ENCODE measurements around the gene LRSAM1.

LRSAM1 gene

GRCh38 chr9:127537792-127538191, 86.5 kb downstream of the LRSAM1 start:
- DNase-seq = no peak

GRCh38 chr9:127538849-127539258, 87.5 kb downstream of the LRSAM1 start:
- DNase-seq = no peak

DNA sequence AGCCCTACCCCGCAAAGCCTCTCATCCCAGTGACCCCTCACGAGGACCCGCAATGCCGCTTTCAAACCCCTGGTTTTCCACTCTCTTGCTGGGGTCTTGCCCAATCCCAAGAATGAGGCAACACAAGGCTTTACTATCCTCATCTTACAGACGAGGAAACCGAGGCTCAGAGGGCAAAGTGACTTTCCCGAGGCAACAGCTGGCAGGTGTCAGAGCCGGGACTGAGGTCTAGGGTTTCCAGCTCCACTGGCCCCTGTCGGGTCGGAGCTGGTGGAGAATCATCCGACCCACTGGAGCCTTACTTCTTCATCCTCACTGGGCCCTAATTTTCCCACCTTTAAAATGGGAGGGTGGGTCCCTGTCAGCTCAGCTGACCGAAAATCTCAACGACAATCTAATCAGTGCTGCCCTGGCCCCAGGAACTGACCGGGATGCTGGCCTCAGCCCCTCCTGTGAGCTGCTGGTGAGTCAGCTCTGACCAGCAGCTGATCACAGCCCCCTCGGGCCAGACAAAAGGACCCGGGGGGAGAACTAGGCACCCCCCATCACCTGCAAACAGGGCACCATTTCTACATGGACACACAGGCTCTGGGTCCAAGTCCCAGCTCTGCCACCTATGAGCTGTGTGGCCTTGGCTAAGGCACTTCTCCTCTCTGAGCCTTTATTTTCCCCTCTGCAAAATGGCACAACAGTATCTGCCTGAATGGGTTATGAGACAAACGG, 88.1 kb downstream of the LRSAM1 start:
- DNase-seq = no peak

DNA sequence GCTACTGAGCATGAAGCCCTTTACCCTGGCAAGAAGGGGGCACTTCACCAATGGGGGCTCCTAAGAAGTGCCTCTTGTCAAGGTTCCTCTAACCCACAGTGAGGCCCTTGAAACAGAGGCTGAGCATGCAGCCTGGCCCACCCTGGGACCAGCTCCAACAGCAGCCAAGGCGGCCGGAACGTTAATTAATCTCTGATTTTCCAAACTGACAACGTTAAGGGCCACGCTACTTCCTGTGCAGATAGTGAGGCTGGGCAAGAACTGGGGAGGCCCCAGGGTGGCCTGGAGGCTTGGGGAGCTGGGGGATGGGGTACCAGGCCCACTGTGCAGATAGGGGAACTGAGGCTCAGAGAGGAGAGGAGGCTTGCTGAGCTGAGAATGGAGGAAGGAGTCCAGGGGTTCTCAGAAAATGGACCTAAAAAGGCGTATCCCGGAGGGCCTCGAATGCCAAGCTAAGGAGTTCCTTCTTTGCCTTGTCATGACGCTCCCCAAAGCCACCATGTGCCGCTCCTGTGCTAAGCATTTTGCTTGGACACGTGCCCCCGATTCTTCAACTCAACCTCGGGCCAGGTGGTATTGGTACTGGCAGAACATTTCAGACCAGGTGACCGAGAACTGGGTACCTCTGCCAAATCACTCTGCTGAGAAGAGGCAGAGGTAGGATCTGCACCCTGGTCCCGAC, 88.8 kb downstream of the LRSAM1 start:
- no peak for DNase-seq

- DNase-seq = no peak
These were observed 89.3 kb downstream of the LRSAM1 start for GRCh38 chr9:127540664-127541041.

DNA sequence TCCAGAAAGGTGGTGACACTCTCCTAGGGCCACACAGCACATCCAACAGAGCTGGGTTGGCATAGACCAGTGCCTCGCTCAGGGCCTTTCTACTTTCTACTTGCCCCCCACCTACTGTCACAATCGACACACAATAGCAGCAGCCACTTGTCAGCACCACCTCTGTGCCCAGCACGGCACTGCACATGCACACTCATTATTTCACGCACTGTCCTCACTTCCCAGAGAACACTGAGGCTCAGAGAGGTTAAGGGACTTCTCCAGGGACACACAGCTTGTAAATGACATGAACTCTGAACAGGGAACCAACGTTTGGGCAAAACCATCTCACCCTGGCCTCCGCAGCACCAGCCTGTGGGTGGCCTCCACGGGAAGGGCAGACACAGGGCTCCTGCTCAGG, 89.9 kb downstream of the LRSAM1 start:
- no peak for DNase-seq

- no peak for DNase-seq
These were observed 90.6 kb downstream of the LRSAM1 start for GRCh38 chr9:127541865-127542264.

- no peak for DNase-seq
These were observed 91.9 kb downstream of the LRSAM1 start for GRCh38 chr9:127543221-127543620.

DNA sequence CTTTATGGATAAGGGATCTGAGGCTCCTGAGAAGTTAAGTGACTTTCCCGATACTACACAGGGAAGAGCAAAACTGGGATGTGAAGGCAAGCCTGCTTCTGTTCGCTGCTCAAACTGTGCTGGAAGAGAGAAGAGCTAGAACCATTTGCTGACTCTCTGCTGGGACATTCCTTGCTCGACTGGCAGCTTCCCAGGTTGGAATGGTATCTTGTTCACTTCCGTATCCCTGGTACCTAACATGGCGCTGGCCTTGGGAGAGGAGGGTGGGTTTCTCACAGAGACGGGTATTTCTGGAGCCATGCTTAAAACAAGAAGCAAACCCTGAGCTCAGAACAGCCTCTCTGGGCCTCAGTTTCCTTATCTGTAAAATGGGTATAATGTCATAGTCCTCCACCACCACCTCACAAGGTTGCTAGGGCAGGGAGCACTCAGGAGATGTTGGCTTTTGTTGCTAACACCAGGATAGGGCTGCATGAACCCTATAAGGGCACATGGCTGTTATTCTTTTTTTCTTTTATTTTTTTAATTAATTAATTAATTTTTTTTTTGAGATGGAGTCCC, 92.7 kb downstream of the LRSAM1 start:
- DNase-seq = no peak

GRCh38 chr9:127545196-127546124, 94.2 kb downstream of the LRSAM1 start:
- no peak for DNase-seq

DNA sequence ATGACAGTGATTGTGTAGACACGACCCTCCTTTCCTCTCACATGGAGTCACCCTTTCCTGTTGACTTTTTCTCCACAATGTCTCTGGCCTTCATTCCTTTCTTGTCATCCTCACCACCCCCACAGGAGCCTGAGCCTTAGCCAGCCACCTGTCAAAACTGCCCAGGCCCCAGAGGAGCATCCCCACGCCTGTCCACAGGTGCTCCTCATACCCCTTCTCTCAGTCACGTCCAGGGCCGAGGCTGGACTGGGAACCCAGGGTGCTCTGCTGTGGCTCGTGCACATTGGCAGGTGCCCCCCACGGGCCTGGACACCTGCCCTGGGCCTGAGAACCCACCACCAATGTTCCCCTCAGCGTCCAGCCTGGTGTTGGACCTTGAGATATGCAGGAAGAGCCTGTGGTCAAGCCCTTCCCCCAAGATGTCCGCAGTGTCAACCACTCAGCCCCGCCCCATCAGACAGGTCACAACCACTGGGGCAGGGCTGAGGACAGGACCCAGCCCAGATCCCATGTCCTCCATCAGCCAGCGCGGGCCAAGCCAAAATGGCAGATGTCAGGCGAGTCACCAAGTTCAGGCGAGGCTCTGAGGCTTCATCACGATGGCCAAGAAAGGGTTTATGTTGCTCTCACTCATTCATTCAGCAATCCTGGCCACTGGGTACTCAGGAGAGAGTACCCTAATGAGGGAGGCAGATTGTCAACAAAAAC, 95.0 kb downstream of the LRSAM1 start:
- DNase-seq = no peak

GRCh38 chr9:127548352-127548881, 97.1 kb downstream of the LRSAM1 start:
- no peak for DNase-seq

DNA sequence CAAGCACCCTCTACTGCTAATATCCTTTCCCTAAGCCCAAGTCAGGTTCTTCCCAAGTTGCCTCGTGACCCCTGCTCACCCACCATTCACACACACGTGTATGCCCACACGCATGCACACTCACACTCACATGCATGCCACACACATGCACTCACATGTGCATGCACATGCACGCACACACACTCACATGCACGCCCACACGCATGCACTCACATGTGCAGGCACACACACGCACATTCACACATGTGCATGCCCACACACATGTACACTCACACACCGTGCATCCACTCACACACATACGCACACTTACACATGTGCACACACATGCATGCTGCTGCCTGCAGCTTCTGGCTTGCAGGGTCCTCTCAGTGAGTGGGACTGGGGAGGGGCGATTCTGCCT, 97.9 kb downstream of the LRSAM1 start:
- DNase-seq = no peak

GRCh38 chr9:127549751-127550150, 98.4 kb downstream of the LRSAM1 start:
- no peak for DNase-seq

DNA sequence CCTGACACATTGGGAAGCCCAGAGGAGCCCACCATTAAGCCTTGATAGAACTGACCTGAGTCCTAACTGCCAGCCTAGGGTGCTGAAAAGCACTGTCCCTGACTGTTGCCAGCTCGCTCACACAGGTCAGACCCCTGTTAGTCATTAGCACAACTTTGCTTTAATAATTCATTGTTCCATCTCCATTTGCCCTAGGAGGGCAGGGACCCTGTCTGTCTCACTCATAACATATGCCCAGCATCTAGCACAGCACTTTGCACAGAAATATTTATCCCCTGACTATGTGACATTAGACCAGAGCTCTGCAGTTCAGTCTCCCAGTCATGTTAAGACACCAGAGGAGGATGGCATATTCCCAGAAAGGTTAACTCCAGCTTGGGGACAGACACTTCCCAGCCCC, 99.0 kb downstream of the LRSAM1 start:
- DNase-seq = no peak

GRCh38 chr9:127550751-127551150, 99.4 kb downstream of the LRSAM1 start:
- no peak for DNase-seq
